Suprapubic skin (tissue), 3 donors: ENCODE measurements around the gene SNX21.
"Not testable (repeated sequence)": the region's sequence is repeated elsewhere in the genome, so short reads cannot be mapped to it uniquely, and the experiment has no call there.

Experiments
- POLR2AphosphoS5 ChIP-seq, 3 donors: sonication (generic); formaldehyde crosslinking; IDR thresholded peaks; one replicate each; pipeline ENCODE4 v1.6.1; 2017; ENCODE audit warnings: antibody characterized with exemption in 3 of 3
- TF ChIP-seq, protein P1 (sequence below), 2 donors: fragments of 200-600 bp in 1 of 2; fragments of 450-650 bp in 1 of 2; sonication (generic) in 1 of 2; IDR thresholded peaks; one replicate each; pipeline ENCODE4 v1.5.1; 2016 to 2019; ENCODE audit warnings: antibody characterized with exemption in 2 of 2, mild to moderate bottlenecking in 1 of 2, moderate library complexity in 1 of 2

DNA sequence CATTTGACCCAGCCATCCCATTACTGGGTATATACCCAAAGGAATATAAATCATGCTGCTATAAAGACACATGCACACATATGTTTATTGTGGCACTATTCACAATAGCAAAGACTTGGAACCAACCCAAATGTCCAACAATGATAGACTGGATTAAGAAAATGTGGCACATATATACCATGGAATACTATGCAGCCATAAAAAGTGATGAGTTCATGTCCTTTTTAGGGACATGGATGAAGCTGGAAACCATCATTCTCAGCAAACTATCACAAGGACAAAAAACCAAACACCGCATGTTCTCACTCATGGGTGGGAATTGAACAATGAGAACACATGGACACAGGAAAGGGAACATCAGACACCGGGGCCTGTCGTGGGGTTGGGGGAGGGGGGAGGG lies 35.6 kb upstream of the SNX21 start:
- TF ChIP-seq, protein P1, sequence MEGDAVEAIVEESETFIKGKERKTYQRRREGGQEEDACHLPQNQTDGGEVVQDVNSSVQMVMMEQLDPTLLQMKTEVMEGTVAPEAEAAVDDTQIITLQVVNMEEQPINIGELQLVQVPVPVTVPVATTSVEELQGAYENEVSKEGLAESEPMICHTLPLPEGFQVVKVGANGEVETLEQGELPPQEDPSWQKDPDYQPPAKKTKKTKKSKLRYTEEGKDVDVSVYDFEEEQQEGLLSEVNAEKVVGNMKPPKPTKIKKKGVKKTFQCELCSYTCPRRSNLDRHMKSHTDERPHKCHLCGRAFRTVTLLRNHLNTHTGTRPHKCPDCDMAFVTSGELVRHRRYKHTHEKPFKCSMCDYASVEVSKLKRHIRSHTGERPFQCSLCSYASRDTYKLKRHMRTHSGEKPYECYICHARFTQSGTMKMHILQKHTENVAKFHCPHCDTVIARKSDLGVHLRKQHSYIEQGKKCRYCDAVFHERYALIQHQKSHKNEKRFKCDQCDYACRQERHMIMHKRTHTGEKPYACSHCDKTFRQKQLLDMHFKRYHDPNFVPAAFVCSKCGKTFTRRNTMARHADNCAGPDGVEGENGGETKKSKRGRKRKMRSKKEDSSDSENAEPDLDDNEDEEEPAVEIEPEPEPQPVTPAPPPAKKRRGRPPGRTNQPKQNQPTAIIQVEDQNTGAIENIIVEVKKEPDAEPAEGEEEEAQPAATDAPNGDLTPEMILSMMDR (IDR thresholded peaks at IDR 0.05): not testable (repeated sequence)
- not testable (repeated sequence) for TF ChIP-seq POLR2AphosphoS5 (IDR thresholded peaks at IDR 0.05)
